K562 (cell line): ENCODE measurements around the gene EXOSC2. TPM values are rescaled to one million over a fixed set of nuclear protein-coding genes. Genes with fewer than 3 reads are reported as not detected.
A peak's percentile ranks its signal among the peaks of the same experiment; 100 is the strongest.

ENCODE experiments used
- ATAC-seq: fragments of 200-7000 bp; cut with Tn5 transposase; 3 replicates; pipeline ENCODE4 v1.9.1; 2020; ENCODE audit warnings: moderate library complexity
- BruUV-seq: library from RNA; stranded (reverse); fragments of 400-500 nt; replicated peaks from 2 replicates; lab custom pipeline; 2021; lab: Mats Ljungman, UMichigan
- CTCF ChIA-PET: fragments of 300-600 bp; formaldehyde crosslinking; extraction: SDS; loops from one replicate; lab custom pipeline; 2021; ENCODE audit warnings: low intra/inter-chr PET ratio; lab: Yijun Ruan, JAX
- POLR2A ChIA-PET: fragments of 300-600, 350-650 bp; sonication (Branson Sonifier 250); formaldehyde crosslinking; extraction: SDS; loops from one replicate; lab custom pipeline; 2021; ENCODE audit warnings: antibody characterized with exemption, inconsistent platforms; lab: Yijun Ruan, JAX
- DNase-seq, 4 experiments: peaks; one replicate each; pipeline versions ENCODE4 v3.0.0 to v3.0.0-alpha.2; 2011 to 2018; ENCODE audit warnings: low spot score in 3 of 4, mixed read lengths in 3 of 4; ENCODE audit errors: extremely low read depth in 1 of 4
- FAIRE-seq: peaks from 2 replicates; lab custom pipeline; 2011; peaks lifted over from hg19 to GRCh38; lab: Jason Lieb, UNC
- H2AFZ ChIP-seq: 2 replicates; pipeline ENCODE4 v1.6.0; 2011; ENCODE audit warnings: low read depth, low read length, control low read depth, inconsistent platforms
- H3K27ac ChIP-seq: fragments of 200-600 bp; 3 replicates; pipeline ENCODE4 v1.8.0; 2011; ENCODE audit warnings: low read depth, mild to moderate bottlenecking, control low read depth, inconsistent platforms, low read length, moderate library complexity, mixed read lengths; ENCODE audit errors: extremely low read depth
- H3K27me3 ChIP-seq, 2 experiments: fragments of 300-600 bp in 1 of 2; 2 replicates in 1 of 2; 3 replicates in 1 of 2; pipeline versions ENCODE4 v1.6.0 to v1.8.0; 2011; ENCODE audit warnings: inconsistent platforms in 2 of 2, low read length in 2 of 2, mild to moderate bottlenecking in 1 of 2, mixed read lengths in 1 of 2, moderate library complexity in 1 of 2; ENCODE audit not compliant: control insufficient read depth in 2 of 2, insufficient read depth in 2 of 2
- H3K36me3 ChIP-seq: fragments of 300-600 bp; 3 replicates; pipeline ENCODE4 v1.8.0; 2011; ENCODE audit warnings: mild to moderate bottlenecking, low read length, inconsistent platforms; ENCODE audit not compliant: control insufficient read depth, insufficient read depth
- H3K4me1 ChIP-seq, 2 experiments: fragments of 200-600 bp in 1 of 2; replicated peaks in 1 of 2; 2 replicates in 1 of 2; 3 replicates in 1 of 2; pipeline versions ENCODE4 v1.5.1 to v1.8.0; 2011; ENCODE audit warnings: inconsistent platforms in 2 of 2, low read length in 2 of 2, mild to moderate bottlenecking in 1 of 2, mixed read lengths in 1 of 2, moderate library complexity in 1 of 2; ENCODE audit not compliant: control insufficient read depth in 2 of 2, insufficient read depth in 2 of 2
- H3K4me2 ChIP-seq: 2 replicates; pipeline ENCODE4 v1.6.1; 2011; ENCODE audit warnings: low read length, control low read depth, inconsistent platforms, mixed read lengths; ENCODE audit not compliant: insufficient read depth
- H3K4me3 ChIP-seq: fragments of 200-600 bp; sonication (generic), shearing (Covaris generic); 2 replicates; pipeline ENCODE4 v1.5.1; 2016; ENCODE audit warnings: control low read depth, inconsistent platforms
- H3K79me2 ChIP-seq: fragments of 200-600 bp; 3 replicates; pipeline ENCODE4 v1.8.0; 2011; ENCODE audit warnings: low read length, inconsistent platforms; ENCODE audit not compliant: control insufficient read depth, insufficient read depth
- H3K9ac ChIP-seq, 2 experiments: 2 replicates each; pipeline versions ENCODE4 v1.6.0 to v1.6.1; 2011; ENCODE audit warnings: low read depth in 2 of 2, low read length in 2 of 2, control low read depth in 1 of 2, inconsistent platforms in 1 of 2, mild to moderate bottlenecking in 1 of 2, mixed read lengths in 1 of 2; ENCODE audit not compliant: insufficient read depth in 1 of 2
- H3K9me1 ChIP-seq: one replicate; pipeline ENCODE4 v1.6.0; 2011; ENCODE audit warnings: inconsistent platforms, mild to moderate bottlenecking, low read length, moderate library complexity; ENCODE audit not compliant: control insufficient read depth, insufficient read depth
- H3K9me3 ChIP-seq: replicated peaks from 2 replicates; pipeline ENCODE4 v1.5.1; 2011; ENCODE audit warnings: low read depth, low read length, inconsistent platforms; ENCODE audit not compliant: control insufficient read depth, insufficient read depth
- H4K20me1 ChIP-seq: replicated peaks from 2 replicates; pipeline ENCODE4 v1.6.1; 2011; ENCODE audit warnings: low read length, inconsistent platforms, mixed read lengths; ENCODE audit not compliant: control insufficient read depth, insufficient read depth
- RBBP5 ChIP-seq: fragments of 200-600 bp; sonication (generic); IDR thresholded peaks from 2 replicates; pipeline ENCODE4 v1.6.1; 2012; ENCODE audit warnings: borderline replicate concordance, mild to moderate bottlenecking, low read length, control low read depth, inconsistent platforms; ENCODE audit not compliant: insufficient read depth, poor library complexity, severe bottlenecking
- SAFB2 ChIP-seq: fragments of 200-400 bp; formaldehyde crosslinking; IDR thresholded peaks from 2 replicates; pipeline ENCODE4 v1.6.1; 2018; ENCODE audit warnings: borderline replicate concordance, low read length, low read depth, moderate library complexity; ENCODE audit not compliant: severe bottlenecking
- WGBS: fragments of 100-300 bp; shearing (Covaris generic); methylation state at CpG from one replicate; pipeline ENCODE4 v1.1.6; 2016; ENCODE audit warnings: low coverage, mixed read lengths; ENCODE audit not compliant: insufficient coverage; ENCODE audit errors: missing lambda C conversion rate; 5-methylcytosine and 5-hydroxymethylcytosine counted together
- in situ Hi-C: fragments of 300-500 bp; cut with MboI; formaldehyde crosslinking; loops from 4 replicates; pipeline ENCODE4 v1.15.0; 2018; ENCODE audit warnings: inconsistent platforms, mixed read lengths
- intact Hi-C: fragments of 100-400 bp; cut with micrococcal nuclease; formaldehyde crosslinking; loops from 2 replicates; pipeline ENCODE4 v1.14.2; 2022
- polyA plus RNA-seq, 8 experiments: library from polyadenylated mRNA; depleted of rRNA in 4 of 8; stranded (reverse) in 5 of 8; unstranded in 3 of 8; fragments of >200 nt; fragmentation: Nextera tagmentation in 2 of 8; fragmentation: Illumina TruSeq in 1 of 8; extraction: Ambion mirVana in 2 of 8; extraction: Trizol in 1 of 8; gene quantifications; 2 replicates each; pipeline versions ENCODE4 v1.2.1 to v1.2.3, GENCODE V29; 2011 to 2014; ENCODE audit warnings: inconsistent platforms in 1 of 8, missing spikeins in 1 of 8
- total RNA-seq, 7 experiments: library from RNA; depleted of rRNA in 6 of 7; stranded (reverse); fragments of >200 nt in 6 of 7; fragmentation: Illumina TruSeq in 2 of 7; extraction: Trizol in 2 of 7; gene quantifications; 2 replicates each; pipeline versions ENCODE4 v1.2.1 to v1.2.3, GENCODE V29; 2011 to 2021; ENCODE audit warnings: low replicate concordance in 1 of 7
- TF ChIP-seq, protein P1 (sequence below), 2 experiments: IDR thresholded peaks; 2 replicates each; pipeline ENCODE4 v1.6.1; 2011; ENCODE audit warnings: borderline replicate concordance in 1 of 2, control low read depth in 1 of 2, low read depth in 1 of 2, low read length in 1 of 2, mild to moderate bottlenecking in 1 of 2, mixed read lengths in 1 of 2, moderate library complexity in 1 of 2; ENCODE audit not compliant: insufficient read depth in 1 of 2, insufficient read length in 1 of 2, poor library complexity in 1 of 2, severe bottlenecking in 1 of 2; ENCODE audit errors: extremely low read depth in 1 of 2
- TF ChIP-seq, protein P2 (sequence below): sonication (generic); formaldehyde crosslinking; IDR thresholded peaks from 2 replicates; pipeline ENCODE4 v1.9.0; 2022; ENCODE audit warnings: mild to moderate bottlenecking, missing genetic modification reagents

Gene EXOSC2
- total and polyA plus RNA-seq, 9 of the 15 experiments (the other 6 are each of a cell fraction or from before 2014, with no cell fraction given): 46.0 to 101 (median 77.6) TPM

DNA sequence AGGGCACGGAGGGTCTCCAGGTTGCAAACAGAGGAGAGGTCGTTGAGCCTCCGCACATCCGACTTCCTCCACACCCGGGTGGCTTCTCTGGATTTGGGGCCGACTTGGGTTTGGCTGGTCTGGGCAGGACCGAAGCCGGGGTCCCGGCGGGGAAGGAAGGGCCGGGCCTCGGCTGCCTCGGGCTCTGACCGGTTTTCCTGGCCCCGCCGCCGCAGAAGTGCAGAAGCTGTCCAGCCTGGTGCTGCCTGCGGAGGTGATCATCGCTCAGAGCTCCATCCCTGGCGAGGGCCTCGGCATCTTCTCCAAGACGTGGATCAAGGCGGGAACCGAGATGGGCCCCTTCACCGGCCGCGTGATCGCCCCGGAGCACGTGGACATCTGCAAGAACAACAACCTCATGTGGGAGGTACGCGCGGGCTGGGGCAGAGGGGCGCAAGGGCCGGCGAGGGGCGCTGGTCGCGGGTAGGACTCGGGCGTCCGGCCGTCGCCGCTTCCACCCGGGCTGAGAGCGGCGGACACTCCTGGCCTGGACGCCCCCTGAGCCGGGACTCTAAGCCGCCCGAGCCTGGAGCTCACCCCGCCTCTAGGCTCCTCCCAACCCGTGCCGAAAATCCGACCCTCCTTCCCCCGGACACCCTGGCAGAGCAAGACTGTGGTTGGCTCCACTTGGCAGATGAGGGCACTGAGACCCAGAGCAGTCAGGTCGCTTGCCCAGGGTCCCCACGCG is 27.0 kb upstream of the EXOSC2 start:
- in situ Hi-C loops (no loop called here), intact Hi-C loops (no loop called here)
- WGBS: 33% methylated on average over 51 of the region's 60 CpGs
- H3K36me3 ChIP-seq: no peaks in the 10 kb centered on the region
- no peak overlapping the region for H3K4me3 ChIP-seq
- BruUV-seq: no TSS peak
- H3K4me2 ChIP-seq: no peak overlapping the region
- peaks cover 3 to 45% of the 10 kb centered on the region in 2 experiments; a peak in 3 of 5 replicates for H3K4me1 ChIP-seq
- POLR2A ChIA-PET: interaction anchor here (1.1 kb wide), 1 partner anchor 132 kb away, joined by 4 read pairs; no protein-coding TSS in a partner anchor
- no peak overlapping the region for H3K9ac ChIP-seq
- TF ChIP-seq SAFB2 (no peak), RBBP5 (no peak)
- TF ChIP-seq, protein P1, sequence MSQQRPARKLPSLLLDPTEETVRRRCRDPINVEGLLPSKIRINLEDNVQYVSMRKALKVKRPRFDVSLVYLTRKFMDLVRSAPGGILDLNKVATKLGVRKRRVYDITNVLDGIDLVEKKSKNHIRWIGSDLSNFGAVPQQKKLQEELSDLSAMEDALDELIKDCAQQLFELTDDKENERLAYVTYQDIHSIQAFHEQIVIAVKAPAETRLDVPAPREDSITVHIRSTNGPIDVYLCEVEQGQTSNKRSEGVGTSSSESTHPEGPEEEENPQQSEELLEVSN (IDR thresholded peaks at IDR 0.05; ENCODE audit: borderline replicate concordance in 1 of 2, extremely low read depth in 1 of 2, insufficient read depth in 1 of 2, insufficient read length in 1 of 2, low read depth in 1 of 2, low read length in 1 of 2, poor library complexity in 1 of 2, severe bottlenecking in 1 of 2): peak in 1 of 2 experiments; percentile 73
- TF ChIP-seq, protein P2, sequence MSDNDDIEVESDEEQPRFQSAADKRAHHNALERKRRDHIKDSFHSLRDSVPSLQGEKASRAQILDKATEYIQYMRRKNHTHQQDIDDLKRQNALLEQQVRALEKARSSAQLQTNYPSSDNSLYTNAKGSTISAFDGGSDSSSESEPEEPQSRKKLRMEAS: peak; percentile 81
- no peaks in the 10 kb centered on the region for H3K79me2 ChIP-seq
- no peak for DNase-seq
- peaks cover 6% of the 10 kb centered on the region; the same call in 1 of the 2 replicates for H4K20me1 ChIP-seq
- no peaks in the 10 kb centered on the region for H3K9me3 ChIP-seq
- H3K27me3 ChIP-seq: peaks cover 51 to 66% of the 10 kb centered on the region in 2 experiments
- no peaks in the 10 kb centered on the region for H3K9me1 ChIP-seq
- CTCF ChIA-PET: no interaction called here
- no peak for FAIRE-seq
- H2AFZ ChIP-seq: no peak overlapping the region
- no peak for ATAC-seq
- H3K27ac ChIP-seq: no peak overlapping the region
